Glutamatergic neuron (in vitro differentiated cells): ENCODE results near the gene ELANE. TPM values are rescaled to one million over a fixed set of nuclear protein-coding genes. Genes with fewer than 3 reads are reported as not detected.

Experiments used
- DNase-seq: peaks from one replicate; pipeline ENCODE4 v3.0.0; 2022
- H3K27ac Mint-ChIP-seq: one replicate; pipeline ENCODE4 v1.8.0; 2020; ENCODE audit warnings: mild to moderate bottlenecking, mixed read lengths, inconsistent platforms; ENCODE audit not compliant: unreplicated experiment
- H3K27me3 Mint-ChIP-seq: one replicate; pipeline ENCODE4 v1.8.0; 2020; ENCODE audit warnings: mild to moderate bottlenecking, moderate library complexity, mixed read lengths, inconsistent platforms; ENCODE audit not compliant: unreplicated experiment
- H3K36me3 Mint-ChIP-seq: one replicate; pipeline ENCODE4 v1.8.0; 2020; ENCODE audit warnings: mild to moderate bottlenecking, mixed read lengths, inconsistent platforms; ENCODE audit not compliant: unreplicated experiment
- H3K4me1 Mint-ChIP-seq: one replicate; pipeline ENCODE4 v1.8.0; 2020; ENCODE audit warnings: mild to moderate bottlenecking, low read depth, mixed read lengths, inconsistent platforms; ENCODE audit not compliant: unreplicated experiment
- H3K4me3 Mint-ChIP-seq: one replicate; pipeline ENCODE4 v1.8.0; 2020; ENCODE audit warnings: mild to moderate bottlenecking, mixed read lengths, inconsistent platforms; ENCODE audit not compliant: unreplicated experiment
- H3K9me3 Mint-ChIP-seq: one replicate; pipeline ENCODE4 v1.8.0; 2020; ENCODE audit warnings: mild to moderate bottlenecking, moderate library complexity, mixed read lengths, inconsistent platforms; ENCODE audit not compliant: unreplicated experiment
- total RNA-seq: library from RNA; stranded (reverse); fragmentation: NEBNext Ultra II Directional; extraction: Animal tissue kit (Norgen Biotek cat#: 25700); gene quantifications from one replicate; pipeline ENCODE4 v1.2.1, GENCODE V29; 2021; ENCODE audit not compliant: unreplicated experiment
- TF ChIP-seq, protein P1 (sequence below): fragments of 200-600 bp; sonication (generic); IDR thresholded peaks from one replicate; pipeline ENCODE4 v1.5.0; 2021; ENCODE audit not compliant: partially characterized antibody, unreplicated experiment

Gene ELANE
- total RNA-seq, 1 donor from 2014 or later, result not detected

DNA sequence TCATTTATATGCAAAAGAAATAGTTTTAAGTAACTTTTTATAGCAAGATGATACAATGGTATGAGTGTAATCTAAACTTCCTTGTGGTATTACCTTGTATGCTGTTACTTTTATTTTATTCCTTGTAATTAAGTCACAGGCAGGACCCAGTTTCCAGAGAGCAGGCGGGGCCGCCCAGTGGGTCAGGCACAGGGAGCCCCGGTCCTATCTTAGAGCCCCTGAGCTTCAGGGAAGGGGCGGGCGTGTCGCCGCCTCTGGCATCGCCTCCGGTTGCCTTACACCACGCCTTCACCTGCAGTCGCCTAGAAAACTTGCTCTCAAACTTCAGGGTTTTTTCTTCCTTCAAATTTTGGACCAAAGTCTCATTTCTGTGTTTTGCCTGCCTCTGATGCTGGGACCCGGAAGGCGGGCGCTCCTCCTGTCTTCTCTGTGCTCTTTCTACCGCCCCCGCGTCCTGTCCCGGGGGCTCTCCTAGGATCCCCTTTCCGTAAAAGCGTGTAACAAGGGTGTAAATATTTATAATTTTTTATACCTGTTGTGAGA, 40.5 kb upstream of the ELANE start:
- Mint-ChIP-seq H3K27ac (no peak overlapping the region), H3K4me1 (peaks cover 5% of the 10 kb centered on the region), H3K27me3 (peaks cover 34% of the 10 kb centered on the region), H3K9me3 (peaks cover 35% of the 10 kb centered on the region), H3K36me3 (peaks cover 14% of the 10 kb centered on the region), H3K4me3 (no peak overlapping the region)
- TF ChIP-seq, protein P1, sequence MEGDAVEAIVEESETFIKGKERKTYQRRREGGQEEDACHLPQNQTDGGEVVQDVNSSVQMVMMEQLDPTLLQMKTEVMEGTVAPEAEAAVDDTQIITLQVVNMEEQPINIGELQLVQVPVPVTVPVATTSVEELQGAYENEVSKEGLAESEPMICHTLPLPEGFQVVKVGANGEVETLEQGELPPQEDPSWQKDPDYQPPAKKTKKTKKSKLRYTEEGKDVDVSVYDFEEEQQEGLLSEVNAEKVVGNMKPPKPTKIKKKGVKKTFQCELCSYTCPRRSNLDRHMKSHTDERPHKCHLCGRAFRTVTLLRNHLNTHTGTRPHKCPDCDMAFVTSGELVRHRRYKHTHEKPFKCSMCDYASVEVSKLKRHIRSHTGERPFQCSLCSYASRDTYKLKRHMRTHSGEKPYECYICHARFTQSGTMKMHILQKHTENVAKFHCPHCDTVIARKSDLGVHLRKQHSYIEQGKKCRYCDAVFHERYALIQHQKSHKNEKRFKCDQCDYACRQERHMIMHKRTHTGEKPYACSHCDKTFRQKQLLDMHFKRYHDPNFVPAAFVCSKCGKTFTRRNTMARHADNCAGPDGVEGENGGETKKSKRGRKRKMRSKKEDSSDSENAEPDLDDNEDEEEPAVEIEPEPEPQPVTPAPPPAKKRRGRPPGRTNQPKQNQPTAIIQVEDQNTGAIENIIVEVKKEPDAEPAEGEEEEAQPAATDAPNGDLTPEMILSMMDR, result no peak
- DNase-seq, result no peak

DNA sequence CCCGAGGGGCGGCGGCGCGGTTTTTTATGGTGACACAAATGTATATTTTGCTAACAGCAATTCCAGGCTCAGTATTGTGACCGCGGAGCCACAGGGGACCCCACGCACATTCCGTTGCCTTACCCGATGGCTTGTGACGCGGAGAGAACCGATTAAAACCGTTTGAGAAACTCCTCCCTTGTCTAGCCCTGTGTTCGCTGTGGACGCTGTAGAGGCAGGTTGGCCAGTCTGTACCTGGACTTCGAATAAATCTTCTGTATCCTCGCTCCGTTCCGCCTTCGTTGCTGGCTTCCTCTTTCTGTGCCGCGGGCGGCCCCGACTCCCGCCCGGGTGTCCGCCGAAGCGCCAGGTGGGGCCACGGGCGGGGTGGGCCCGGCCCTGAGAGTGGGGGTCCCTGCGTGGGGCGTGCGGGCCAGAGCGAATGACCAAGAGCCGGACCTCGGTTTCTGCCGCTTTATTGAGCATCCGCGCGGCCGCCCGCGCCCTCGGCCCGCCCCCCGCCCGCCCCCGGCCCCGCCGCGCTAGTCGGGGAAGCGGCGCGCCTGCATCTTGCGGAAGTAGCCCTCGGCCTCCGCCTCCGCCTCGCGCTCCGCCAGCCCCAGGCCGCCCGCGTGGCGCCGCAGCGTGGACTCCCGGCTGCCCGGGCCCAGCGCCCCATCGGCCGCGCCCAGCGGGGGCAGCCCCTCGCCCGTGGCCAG, 39.9 kb upstream of the ELANE start:
- Mint-ChIP-seq H3K36me3 (peaks cover 14% of the 10 kb centered on the region), H3K27ac (no peak overlapping the region), H3K4me3 (no peak overlapping the region), H3K4me1 (peaks cover 5% of the 10 kb centered on the region), H3K27me3 (peaks cover 34% of the 10 kb centered on the region), H3K9me3 (peaks cover 35% of the 10 kb centered on the region)
- TF ChIP-seq, protein P1, result no peak
- DNase-seq, result no peak

DNA sequence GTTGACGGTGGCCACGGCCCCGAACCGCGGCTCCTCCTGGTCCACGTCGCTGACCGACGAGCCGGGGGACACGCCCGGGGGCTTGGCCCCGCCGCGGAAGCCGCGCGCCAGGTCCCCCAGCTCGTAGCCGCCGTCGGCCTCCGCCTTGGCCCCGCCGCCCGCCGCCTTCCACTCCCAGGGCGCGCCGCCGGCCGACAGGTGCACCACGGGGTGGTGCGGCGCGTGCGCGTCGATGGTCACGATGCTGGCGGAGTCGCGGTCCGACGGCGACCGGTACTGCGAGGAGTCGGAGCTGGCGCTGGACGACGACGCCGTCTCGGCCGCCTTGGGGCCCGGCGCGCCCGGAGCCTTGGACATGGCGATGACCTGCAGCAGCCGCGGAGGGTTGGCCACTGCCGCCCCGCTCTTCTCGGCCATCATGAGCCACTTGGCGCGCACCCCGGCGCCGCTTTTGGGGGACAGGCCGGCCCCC, 39.3 kb upstream of the ELANE start:
- DNase-seq, result no peak
- H3K27ac Mint-ChIP-seq, result no peak overlapping the region
- peaks cover 29% of the 10 kb centered on the region for H3K9me3 Mint-ChIP-seq
- no peak overlapping the region for H3K4me3 Mint-ChIP-seq
- peaks cover 1% of the 10 kb centered on the region for H3K4me1 Mint-ChIP-seq
- TF ChIP-seq, protein P1, result no peak
- H3K27me3 Mint-ChIP-seq, result peaks cover 29% of the 10 kb centered on the region
- peaks cover 8% of the 10 kb centered on the region for H3K36me3 Mint-ChIP-seq

DNA sequence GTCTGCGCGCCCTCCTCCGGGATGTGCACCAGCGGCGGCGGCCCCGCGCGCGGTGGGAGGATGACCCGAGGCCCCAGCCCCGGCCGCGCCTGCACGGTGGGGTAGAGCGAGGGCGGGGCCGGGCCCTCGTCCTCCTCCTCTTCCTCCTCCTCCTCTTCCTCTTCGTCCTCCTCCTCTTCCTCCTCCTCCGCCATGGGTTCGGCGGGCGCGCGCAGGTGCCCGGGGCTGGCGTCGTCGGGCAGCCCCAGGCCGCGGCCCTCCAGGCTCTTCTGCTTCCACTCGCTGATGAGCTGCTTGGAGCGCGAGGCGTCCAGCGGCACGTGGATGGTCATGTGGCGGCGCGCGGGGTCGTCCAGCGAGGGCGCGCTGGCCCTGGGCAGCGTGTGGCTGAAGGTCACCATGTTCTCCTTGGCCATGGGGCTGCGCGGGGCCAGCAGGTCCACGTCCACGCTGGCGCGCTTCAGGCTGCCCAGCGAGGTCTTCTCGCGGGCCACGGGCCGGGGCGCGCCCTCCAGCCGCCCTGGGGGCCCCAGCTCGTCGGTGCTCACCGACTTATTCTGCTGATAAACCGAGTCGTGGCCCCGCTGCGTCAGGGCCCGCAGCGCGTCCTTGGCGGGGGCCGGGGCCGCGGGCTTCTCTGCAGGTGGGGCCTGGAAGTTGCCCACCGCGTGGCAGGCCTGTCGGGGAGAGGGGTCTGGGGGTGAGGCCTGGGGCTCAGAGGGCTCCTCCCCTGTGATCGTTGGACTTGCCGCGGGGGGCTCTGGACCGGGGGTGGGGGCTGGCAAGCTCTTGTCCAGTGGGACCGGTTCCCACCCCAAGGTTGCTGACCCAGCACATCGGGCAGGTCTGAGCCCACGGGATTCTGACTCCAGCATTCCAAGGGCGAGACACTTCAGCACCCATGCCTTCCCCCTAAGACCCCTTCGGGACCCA, 38.6 kb upstream of the ELANE start:
- H3K9me3 Mint-ChIP-seq, result peaks cover 26% of the 10 kb centered on the region
- no peak overlapping the region for H3K4me3 Mint-ChIP-seq
- peaks cover 27% of the 10 kb centered on the region for H3K27me3 Mint-ChIP-seq
- H3K27ac Mint-ChIP-seq, result no peak overlapping the region
- no peak for DNase-seq
- H3K36me3 Mint-ChIP-seq, result peaks cover 7% of the 10 kb centered on the region
- TF ChIP-seq, protein P1, result no peak
- H3K4me1 Mint-ChIP-seq, result no peaks in the 10 kb centered on the region
